ENCODE data around the gene C9orf50.

C9orf50 gene

DNA sequence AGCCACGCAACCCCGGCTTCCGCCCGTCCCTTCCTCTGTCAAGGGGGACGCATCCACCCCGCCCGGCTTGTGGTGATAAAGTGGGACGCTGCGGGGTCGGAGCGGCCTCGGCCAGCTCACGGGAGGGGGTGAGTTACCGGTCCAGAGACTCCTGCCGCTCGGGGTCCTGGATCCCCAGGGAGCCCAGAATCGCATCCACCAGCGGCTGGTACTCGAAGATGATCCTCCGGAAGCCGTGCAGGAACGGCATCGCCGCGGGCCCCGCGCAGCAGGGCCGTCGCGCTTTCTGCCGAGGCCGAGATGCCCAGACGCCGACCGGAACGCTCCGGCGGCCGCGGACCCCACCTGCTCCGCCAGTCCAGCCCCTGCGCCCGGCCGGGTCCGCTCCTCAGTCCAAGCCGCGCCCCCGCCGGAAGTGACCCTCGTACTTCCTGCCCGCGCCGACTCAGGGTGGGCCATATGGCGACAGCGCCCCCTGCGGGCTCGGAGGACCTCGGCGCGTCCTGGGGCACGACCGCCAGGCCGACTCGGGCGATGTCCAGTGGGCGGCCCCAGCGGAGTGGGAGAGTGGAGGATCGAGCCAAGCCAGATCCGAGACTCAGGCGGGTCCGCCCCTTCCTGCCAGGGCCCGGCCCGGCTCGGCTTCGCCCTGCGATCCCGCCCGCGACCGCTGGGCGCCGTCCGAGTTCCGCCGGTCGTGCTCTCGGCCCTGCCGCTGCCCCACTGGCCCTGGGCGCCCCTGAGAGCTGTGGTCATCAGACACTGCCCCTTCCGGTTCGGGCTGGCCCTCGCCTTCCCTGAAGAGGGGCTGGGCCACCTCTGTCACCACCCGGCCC is 21.1 kb upstream of the C9orf50 start, which contains the start of gene ASB6:
ASB6 (minus strand) TSS at position 402 of the 836 bp plus-strand sequence; CDS start at position 250, 152 bp downstream.
- DNase-seq (ENCODE audit: low read depth): peak; percentile 84
- peak within 1 kb of the TSS; percentile 92 for H3K4me3 ChIP-seq (ENCODE audit: low read length)
- TF ChIP-seq, protein P1, sequence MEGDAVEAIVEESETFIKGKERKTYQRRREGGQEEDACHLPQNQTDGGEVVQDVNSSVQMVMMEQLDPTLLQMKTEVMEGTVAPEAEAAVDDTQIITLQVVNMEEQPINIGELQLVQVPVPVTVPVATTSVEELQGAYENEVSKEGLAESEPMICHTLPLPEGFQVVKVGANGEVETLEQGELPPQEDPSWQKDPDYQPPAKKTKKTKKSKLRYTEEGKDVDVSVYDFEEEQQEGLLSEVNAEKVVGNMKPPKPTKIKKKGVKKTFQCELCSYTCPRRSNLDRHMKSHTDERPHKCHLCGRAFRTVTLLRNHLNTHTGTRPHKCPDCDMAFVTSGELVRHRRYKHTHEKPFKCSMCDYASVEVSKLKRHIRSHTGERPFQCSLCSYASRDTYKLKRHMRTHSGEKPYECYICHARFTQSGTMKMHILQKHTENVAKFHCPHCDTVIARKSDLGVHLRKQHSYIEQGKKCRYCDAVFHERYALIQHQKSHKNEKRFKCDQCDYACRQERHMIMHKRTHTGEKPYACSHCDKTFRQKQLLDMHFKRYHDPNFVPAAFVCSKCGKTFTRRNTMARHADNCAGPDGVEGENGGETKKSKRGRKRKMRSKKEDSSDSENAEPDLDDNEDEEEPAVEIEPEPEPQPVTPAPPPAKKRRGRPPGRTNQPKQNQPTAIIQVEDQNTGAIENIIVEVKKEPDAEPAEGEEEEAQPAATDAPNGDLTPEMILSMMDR (conservative IDR thresholded peaks at IDR 0.05; ENCODE audit: low read depth, low read length): peak; percentile 74

DNA sequence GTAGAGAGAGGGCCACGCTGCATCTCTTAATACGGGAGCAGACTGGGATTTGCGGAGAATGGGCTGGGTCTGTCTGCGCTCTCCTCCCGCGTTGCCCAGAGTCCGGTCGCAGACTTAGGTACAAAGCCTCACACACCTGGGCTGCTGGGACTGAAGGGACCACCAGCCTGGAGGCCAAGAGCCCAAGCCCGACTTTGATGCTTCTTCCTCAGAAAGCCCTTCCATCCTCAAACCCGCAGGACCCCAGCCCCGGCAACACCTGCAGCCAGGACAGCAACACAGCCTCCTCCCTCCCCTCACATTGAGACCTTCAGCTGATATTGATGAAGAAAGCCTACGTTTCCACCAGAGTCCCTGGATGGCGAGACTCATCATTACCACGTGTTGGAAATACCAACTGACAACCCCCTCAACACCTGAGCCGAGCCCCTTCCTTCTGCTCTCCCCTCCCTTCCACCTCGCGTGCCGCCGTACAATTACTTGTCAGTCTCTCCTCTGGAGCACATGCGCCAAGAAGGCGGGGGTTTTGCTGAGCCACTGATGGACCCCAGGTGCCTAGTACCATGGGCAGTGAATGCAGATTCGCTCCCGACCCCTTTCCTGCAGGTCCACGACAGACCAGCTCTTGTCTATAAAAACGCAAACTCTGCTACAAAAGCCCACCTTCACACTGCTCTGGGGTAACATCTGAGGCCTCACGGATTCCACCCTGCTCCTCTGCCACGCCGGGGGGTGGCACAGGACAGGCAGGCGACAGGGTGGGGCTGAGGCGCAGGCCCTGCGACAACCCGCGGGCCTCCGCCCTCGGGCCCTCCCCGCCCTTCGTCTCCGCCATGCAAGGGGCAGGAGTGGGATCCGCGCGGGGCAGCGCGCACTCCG is 20.2 kb upstream of the C9orf50 start:
- TF ChIP-seq, protein P1 (conservative IDR thresholded peaks at IDR 0.05; ENCODE audit: low read depth, low read length): no peak
- no peak for DNase-seq (ENCODE audit: low read depth)
- H3K4me3 ChIP-seq (ENCODE audit: low read length): peak overlapping the region; percentile 92

DNA sequence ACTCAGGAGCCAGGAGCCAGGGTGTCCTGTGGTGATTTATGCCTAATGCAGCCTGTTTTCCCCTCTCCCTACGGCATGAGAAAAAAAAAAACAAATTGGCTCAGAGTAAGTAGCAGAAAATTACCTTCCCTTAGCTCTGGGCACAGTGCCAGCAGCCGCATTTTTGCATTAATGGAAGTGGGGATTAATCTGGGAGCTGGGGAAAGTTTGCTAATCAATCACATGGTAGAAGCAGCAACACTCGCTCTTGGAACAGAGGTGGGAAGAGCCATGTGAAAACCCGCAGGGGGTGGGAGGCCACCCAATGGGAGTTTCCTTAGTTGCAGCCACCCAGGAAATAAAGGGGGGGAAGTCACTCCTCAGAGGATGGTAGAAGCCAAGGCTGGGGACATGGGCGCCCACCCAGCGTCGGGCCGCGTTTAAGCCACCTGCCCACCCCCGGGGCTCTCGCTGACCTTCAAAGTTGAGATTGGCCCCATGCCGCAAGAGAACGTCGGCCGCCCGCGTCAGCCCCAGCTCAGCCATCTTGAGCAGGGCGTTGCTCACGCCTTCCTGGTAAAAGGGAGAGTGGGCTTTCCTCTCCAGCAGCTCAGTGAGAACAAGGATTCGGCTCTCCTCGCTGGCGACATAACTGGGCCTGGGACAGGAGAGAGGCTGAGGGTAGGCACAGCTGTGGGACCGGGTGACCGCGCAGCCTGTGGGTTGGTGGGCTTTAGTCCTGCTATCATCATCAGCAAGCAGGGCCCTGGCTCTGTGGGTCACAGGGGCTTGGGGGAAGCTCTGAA is 19.4 kb upstream of the C9orf50 start:
- TF ChIP-seq, protein P1 (conservative IDR thresholded peaks at IDR 0.05; ENCODE audit: low read depth, low read length): no peak
- H3K4me3 ChIP-seq (ENCODE audit: low read length): peak overlapping the region; percentile 92
- peak; percentile 98 for DNase-seq (ENCODE audit: low read depth)

DNA sequence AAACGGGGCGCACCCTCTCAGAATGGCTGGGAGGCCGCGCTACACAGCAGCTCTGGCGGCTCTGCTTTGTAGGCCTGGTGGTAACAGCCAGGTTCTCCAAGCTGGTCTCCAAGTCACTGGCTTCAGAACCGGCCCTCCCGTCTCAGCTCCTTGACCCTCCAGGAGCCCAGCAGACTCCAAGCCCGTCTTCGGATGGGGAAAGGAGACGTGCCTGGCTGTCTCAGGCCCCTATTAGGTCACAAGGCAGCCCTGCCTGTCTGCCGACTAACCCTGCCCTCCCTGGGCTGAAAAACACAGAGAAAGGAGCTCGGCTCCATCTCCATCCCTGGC is 18.8 kb upstream of the C9orf50 start:
- TF ChIP-seq, protein P1 (conservative IDR thresholded peaks at IDR 0.05; ENCODE audit: low read depth, low read length): no peak
- no peak for DNase-seq (ENCODE audit: low read depth)
- H3K4me3 ChIP-seq (ENCODE audit: low read length): peak overlapping the region; percentile 8

- DNase-seq (ENCODE audit: low read depth): no peak
- TF ChIP-seq, protein P1 (conservative IDR thresholded peaks at IDR 0.05; ENCODE audit: low read depth, low read length): no peak
- H3K4me3 ChIP-seq (ENCODE audit: low read length): peak overlapping the region; percentile 8
Observed at GRCh38 chr9:129639034-129639630, 18.2 kb upstream of the C9orf50 start.

DNA sequence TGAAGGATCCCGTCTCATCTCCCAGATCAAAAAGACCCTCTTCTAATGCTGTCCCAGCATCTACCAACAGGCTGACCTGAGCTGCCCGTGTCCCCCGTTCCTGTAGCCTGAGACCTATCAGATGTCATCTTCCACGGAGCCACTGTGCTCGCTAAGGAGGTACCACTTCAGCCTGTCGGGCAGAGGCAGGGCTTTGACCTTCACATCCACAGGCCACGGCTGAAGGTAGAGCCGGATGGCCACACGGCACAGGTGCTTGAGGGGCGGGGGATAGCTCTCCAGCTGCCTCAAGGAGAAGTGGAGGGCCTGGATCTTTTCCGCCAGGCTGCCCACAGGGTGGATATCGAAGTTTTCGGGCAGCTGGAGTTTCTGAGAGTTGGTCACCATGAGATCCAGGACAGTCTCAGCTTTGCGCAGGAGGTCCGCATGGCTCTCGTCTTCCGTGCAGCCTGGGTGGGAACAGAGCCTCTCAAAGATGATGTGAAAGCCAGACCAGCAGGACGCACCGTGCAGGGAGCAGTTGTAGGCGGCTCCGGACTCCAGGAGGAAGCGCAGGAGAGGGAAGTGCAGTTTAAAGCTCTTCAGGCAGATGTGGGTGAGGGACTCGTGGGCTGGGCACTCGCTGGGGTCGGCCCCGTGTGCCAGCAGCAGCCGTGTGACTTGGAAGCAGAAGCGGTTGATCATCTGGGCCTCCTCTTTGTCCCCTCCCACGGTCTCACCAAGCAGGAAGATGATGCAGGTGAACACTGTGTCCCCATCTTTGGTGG is 17.0 kb upstream of the C9orf50 start:
- no peak overlapping the region for H3K4me3 ChIP-seq (ENCODE audit: low read length)
- no peak for DNase-seq (ENCODE audit: low read depth)
- TF ChIP-seq, protein P1 (conservative IDR thresholded peaks at IDR 0.05; ENCODE audit: low read depth, low read length): no peak
